ENCODE measurements around the gene RSPH1. TPM values are rescaled to one million over a fixed set of nuclear protein-coding genes. Genes with fewer than 3 reads are reported as not detected.

Gene RSPH1
- total RNA-seq, 1 experiment from 2014 or later: not detected

GRCh38 chr21:42426876-42427480 is 69.0 kb downstream of the RSPH1 start:
- no peaks in the 10 kb centered on the region for H3K4me1 ChIP-seq
- H3K27ac ChIP-seq: no peak overlapping the region
- no peaks in the 10 kb centered on the region for H3K36me3 ChIP-seq
- no peak overlapping the region for H3K4me3 ChIP-seq
- DNase-seq: no peak
- no peaks in the 10 kb centered on the region for H3K27me3 ChIP-seq
- no peaks in the 10 kb centered on the region for H3K9me3 ChIP-seq (replicated peaks)

- Histone ChIP-seq H3K36me3 (no peaks in the 10 kb centered on the region), H3K27ac (no peak overlapping the region), H3K4me1 (no peaks in the 10 kb centered on the region), H3K4me3 (no peak overlapping the region), H3K27me3 (no peaks in the 10 kb centered on the region), H3K9me3 (replicated peaks) (no peaks in the 10 kb centered on the region)
- DNase-seq: no peak
These were observed 69.6 kb downstream of the RSPH1 start for GRCh38 chr21:42426424-42426823.

- Histone ChIP-seq H3K4me1 (peaks cover 4% of the 10 kb centered on the region; the same call in 1 of the 2 replicates), H3K4me3 (no peak overlapping the region), H3K27ac (no peak overlapping the region), H3K9me3 (replicated peaks) (no peaks in the 10 kb centered on the region), H3K27me3 (no peaks in the 10 kb centered on the region), H3K36me3 (no peaks in the 10 kb centered on the region)
- no peak for DNase-seq
These were observed 70.4 kb downstream of the RSPH1 start for GRCh38 chr21:42425591-42425990.

- Histone ChIP-seq H3K4me3 (no peak overlapping the region), H3K4me1 (peaks cover 4% of the 10 kb centered on the region; the same call in 1 of the 2 replicates), H3K27me3 (no peaks in the 10 kb centered on the region), H3K27ac (no peak overlapping the region), H3K9me3 (replicated peaks) (no peaks in the 10 kb centered on the region), H3K36me3 (no peaks in the 10 kb centered on the region)
- no peak for DNase-seq
These were observed 71.0 kb downstream of the RSPH1 start for GRCh38 chr21:42424914-42425541.

- no peak overlapping the region for H3K4me3 ChIP-seq
- no peaks in the 10 kb centered on the region for H3K9me3 ChIP-seq (replicated peaks)
- H3K27ac ChIP-seq: no peak overlapping the region
- no peaks in the 10 kb centered on the region for H3K36me3 ChIP-seq
- peaks cover 4% of the 10 kb centered on the region; the same call in 1 of the 2 replicates for H3K4me1 ChIP-seq
- no peak for DNase-seq
- H3K27me3 ChIP-seq: no peaks in the 10 kb centered on the region
These were observed 72.3 kb downstream of the RSPH1 start for GRCh38 chr21:42423685-42424084.

- Histone ChIP-seq H3K9me3 (replicated peaks) (no peaks in the 10 kb centered on the region), H3K4me1 (peaks cover 4% of the 10 kb centered on the region; the same call in 1 of the 2 replicates), H3K36me3 (no peaks in the 10 kb centered on the region), H3K27ac (no peak overlapping the region), H3K4me3 (no peak overlapping the region), H3K27me3 (no peaks in the 10 kb centered on the region)
- DNase-seq: no peak
These were observed 72.8 kb downstream of the RSPH1 start for GRCh38 chr21:42423197-42423675.

Other genes starting within 250 kb of the RSPH1 start
- gene TFF3, start 180.8 kb downstream of the RSPH1 start, total RNA-seq (2014; rRNA removed; shearing (Covaris generic)): 48.5 and 52.7 TPM in 2 replicates
- gene TFF2, start 145.2 kb downstream of the RSPH1 start, total RNA-seq (2014; rRNA removed; shearing (Covaris generic)): not detected in 2 replicates
- gene TFF1, start 129.7 kb downstream of the RSPH1 start, total RNA-seq (2014; rRNA removed; shearing (Covaris generic)): not detected in 2 replicates
- not detected in 2 replicates for gene TMPRSS3, start 100.2 kb downstream of the RSPH1 start, total RNA-seq (2014; rRNA removed; shearing (Covaris generic))
- not detected in 2 replicates for gene UBASH3A, start 92.3 kb downstream of the RSPH1 start, total RNA-seq (2014; rRNA removed; shearing (Covaris generic))
- gene SLC37A1, start 17.6 kb upstream of the RSPH1 start, total RNA-seq (2014; rRNA removed; shearing (Covaris generic)): not detected in 2 replicates
- gene PDE9A, start 157.4 kb upstream of the RSPH1 start, total RNA-seq (2014; rRNA removed; shearing (Covaris generic)): 14.8 and 14.9 TPM in 2 replicates